Measurements from ENCODE around the gene MTAP.

Gene MTAP

DNA sequence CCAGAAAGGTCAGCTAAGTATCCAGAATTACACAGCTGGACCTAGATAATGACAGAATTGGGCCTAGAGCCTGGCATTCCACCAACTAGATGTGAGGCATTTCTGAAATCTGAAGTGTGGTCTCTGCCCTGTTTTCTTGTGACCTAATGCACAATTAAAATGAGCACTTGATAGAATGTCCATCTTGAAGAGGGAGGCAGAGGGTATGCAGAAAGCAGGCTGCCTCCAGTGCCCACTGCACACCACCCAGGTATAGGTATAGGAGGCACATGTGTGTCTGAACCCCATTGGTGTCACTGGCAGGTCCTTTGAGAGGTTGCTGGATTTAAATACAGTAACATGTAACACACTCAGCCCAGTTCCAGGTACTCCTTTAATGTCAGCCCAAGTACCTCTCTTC lies 2.4 kb downstream of the MTAP start:
- DNase-seq (ENCODE audit: low spot score): no peak

DNA sequence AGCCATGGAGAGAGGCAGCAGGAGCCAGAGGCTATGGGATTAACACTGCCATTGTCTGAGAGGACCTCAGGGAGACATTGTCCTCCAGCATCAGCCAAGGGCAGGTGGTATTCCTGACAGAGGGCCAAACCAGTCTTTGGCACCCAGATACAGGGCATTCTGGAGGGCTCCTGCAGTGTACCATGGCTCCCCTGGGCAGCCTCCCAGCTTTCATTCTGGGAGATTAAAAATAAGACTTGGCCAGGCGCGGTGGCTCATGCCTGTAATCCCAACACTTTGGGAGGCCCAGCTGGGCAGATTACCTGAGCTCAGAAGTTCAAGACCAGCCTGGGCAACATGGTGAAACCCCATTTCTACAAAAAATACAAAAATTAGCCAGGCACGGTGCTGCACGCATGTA lies 4.2 kb downstream of the MTAP start:
- DNase-seq (ENCODE audit: low spot score): no peak

- no peak for DNase-seq (ENCODE audit: low spot score)
Observed at GRCh38 chr9:21810388-21810787, 8.0 kb downstream of the MTAP start.

DNA sequence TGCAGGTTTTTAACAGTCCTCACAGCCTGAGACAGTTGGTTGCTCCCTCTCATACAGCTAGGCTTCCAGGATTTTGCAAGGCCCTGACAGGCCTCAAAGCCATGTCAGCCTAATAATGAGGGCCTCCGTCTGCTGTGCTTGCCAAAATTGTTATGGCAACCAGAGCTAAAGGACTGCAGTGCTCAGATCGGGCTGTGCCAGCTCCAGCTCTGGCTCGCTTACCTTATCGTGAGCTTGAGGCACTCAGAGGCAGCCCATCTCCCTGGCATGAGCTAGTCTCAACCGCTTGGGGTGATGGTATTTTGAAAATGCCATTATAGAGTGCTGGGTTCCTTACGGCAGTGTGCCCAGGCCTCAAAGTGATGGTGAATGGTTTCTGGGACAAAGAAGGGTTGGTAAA lies 8.4 kb downstream of the MTAP start:
- no peak for DNase-seq (ENCODE audit: low spot score)

- no peak for DNase-seq (ENCODE audit: low spot score)
Observed at GRCh38 chr9:21811914-21812313, 9.5 kb downstream of the MTAP start.

GRCh38 chr9:21812415-21812814 lies 10.0 kb downstream of the MTAP start:
- DNase-seq (ENCODE audit: low spot score): no peak

DNA sequence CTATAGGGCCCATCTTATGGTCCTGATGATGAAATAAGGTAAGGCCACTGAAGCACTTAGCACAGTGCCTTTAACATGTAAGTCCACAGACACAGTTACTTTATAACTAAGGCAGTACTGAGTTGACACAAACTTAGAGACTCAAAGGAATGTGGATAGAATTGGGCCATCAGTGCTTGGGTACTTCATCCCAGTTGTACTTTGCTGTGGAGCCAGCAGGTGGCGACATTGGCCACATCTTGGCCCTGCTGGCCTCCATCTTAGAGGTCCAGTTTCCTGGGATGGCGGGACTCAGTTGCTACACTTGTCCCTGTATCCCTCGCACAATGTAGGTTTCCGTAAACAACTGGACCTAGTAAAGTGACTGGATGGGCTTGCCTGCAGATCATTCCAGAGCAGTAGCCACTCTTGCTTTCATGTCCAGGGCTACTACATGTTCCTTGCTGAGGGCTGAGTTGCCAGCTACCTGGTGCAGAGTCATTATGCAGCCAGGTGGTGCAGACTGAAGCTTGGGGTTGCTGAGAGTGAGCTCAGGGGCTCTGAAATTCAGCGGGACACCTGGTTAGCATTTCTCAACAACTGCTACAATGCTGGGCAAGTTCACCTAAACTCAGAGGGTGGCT lies 10.6 kb downstream of the MTAP start:
- peak; percentile 54 for DNase-seq (ENCODE audit: low spot score)

DNA sequence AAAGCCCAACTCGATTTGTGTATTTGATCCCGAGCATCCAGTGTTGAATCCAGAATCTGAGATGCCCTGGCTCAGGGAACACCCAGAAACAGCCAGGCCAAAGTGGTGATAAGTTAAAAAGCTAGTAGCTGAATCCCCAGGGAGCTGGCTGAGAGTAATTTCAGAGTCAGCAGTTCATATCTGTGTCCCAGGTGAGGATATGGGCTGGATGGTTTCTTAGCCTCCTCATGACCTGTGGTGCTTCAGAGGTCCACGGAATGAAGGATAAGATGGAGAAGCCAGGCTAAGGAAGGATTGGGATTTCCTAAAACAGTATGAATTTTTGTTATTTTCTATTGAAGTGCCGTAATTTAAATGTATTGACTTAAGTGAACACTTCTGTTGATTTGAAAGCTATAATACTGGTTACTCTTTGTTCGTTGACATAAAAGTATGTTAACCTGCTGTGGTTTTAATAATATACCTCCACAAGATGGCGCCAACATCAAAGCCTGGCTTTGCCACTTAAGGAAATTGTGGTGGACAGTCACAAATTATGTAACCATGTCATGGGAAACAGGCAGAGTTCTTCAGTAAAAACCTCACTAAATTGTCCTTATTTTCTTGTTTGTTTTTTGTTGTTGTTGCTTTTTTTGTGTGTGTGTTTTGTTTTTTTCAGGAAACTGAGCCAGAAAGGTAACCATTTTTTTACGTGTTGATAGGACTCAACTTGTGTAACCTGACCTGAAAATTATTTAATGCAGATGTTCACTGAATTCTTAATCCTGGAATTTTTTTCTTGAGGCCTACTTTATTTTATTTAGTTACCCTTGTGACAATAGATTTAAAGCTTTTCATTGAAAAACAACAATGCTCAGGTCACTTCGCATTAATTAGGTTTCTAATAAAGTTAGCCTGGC lies 11.4 kb downstream of the MTAP start:
- DNase-seq (ENCODE audit: low spot score): peak; percentile 71

- DNase-seq (ENCODE audit: low spot score): no peak
Observed at GRCh38 chr9:21815643-21816042, 13.2 kb downstream of the MTAP start.

- no peak for DNase-seq (ENCODE audit: low spot score)
Observed at GRCh38 chr9:21817176-21817575, 14.7 kb downstream of the MTAP start.

GRCh38 chr9:21825637-21826036 lies 23.2 kb downstream of the MTAP start:
- no peak for DNase-seq (ENCODE audit: low spot score)

DNA sequence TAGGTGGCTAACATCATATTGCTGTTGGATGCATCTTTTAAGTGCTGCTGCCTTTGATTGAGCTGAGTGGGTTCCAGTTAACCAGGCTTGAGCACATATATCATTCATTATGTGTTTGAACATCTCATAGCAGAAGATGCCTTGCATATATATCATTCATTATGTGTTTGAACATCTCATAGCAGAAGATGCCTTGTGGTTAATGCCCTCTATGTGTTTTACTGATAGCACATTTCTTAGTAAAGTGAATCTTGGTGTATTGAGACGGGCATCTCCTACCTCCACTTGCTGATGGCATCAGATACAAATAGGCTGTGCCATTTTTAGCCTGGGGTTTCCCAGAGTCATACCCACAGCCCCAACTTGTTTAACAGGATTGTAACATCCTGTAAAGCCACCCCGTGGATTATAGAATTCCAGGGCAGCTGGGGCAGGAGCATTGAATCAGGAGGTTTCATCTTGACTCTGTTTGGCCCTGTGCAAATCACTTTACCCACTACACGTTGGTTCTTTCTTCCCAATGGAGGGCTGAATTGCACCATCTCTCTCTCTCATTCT lies 26.5 kb downstream of the MTAP start:
- DNase-seq (ENCODE audit: low spot score): no peak

DNA sequence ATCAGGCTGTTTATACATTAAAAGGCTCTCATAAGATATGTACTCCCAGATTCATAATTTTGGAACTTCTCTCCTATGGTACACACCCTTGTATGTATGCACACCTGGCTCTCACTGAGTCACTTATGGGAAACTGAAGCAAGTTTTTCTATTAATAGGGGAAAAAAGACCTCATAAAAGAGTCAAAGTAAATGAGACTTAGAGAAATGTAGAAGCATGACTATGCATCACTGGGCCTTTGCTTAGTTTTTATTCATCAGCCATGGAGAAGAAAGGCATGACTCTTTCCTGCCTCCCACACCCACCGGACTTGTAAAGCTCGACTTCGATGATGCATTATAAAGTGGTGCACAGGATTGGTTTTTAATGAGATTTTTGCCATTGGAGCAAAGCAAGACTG lies 28.2 kb downstream of the MTAP start:
- DNase-seq (ENCODE audit: low spot score): no peak

DNA sequence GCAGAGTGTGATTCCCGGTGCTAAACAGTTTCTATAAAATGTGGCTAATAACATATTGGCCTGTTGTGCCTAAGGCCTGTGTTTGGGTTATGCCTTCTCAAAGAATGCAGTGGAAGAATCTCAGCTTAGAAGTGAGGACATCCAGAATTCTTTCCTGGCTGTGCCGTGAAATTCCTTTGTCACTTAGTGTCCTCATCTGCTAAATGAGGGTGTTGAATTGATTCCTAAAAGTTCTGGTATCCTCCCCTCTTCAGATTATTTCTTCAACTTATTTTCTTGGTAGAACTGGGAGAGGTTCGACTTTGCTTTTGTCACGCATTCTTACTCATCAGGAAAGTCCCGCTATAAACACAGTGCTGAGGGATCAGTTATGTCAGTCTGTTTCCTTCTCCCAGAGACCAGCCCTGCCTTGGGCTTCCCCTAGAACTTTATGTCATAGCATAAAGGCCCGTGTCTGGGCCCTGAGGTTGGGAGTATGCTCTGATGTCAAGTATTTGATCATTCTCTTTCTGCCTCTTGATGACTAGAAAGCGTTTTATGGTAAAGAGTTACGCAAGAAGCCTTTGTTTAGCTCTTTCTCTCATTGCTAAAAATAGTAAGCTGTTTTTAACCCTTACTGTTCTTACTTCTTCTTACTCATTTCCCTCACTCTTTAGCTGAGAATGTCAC lies 29.5 kb downstream of the MTAP start:
- DNase-seq (ENCODE audit: low spot score): no peak

- no peak for DNase-seq (ENCODE audit: low spot score)
Observed at GRCh38 chr9:21833090-21833801, 30.8 kb downstream of the MTAP start.

DNA sequence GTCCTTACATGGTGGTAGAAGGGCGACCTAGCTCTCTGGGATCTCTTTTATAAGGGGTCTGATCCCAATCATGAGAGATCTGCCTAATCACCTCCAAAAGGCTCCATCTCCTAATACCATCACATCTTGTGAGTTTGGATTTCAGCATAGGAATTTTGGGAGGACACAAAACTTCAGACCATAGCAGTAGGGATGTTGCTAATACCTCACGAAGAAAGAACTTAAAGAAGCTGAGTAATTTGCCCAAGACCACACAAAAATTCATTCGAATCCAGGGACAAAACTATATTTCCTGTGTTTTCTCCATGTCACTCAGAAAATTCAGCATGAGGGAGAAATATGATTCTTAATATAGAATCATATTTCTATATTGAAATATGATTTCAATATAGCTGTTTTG lies 32.7 kb downstream of the MTAP start:
- no peak for DNase-seq (ENCODE audit: low spot score)

DNA sequence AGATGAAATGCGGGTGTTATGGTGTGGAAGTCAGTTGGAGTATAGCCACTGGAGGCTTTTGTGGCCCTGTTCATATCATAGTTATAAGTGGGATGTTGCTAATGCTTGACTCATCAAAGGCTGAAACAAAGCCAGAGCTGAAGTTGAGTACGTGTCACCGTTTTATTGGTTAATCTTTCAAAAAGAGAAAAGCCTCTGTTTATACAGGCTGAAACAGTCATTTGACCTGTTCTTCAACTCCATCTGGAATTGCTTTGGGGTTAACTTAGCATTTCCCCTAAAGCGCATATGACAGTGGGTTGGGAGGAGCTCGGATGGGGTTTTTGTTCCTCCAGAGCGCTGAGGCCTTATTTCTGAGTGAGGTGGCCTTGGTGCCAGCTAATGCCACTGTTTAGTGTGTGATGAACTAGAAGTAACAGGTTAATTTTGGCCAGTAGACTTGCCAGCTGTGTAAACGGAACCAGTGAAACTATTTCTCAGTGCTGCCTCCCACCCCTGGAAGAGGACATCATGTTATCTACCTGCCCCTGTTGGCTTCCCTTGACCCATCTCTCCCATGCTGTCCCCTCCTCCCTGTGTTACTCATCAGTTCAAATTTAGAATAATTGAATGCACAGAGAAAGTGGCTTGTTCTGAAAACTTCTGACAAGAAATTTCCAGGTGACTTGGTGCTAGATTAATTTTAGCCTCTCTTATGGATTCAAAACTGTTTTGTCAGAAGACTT lies 34.2 kb downstream of the MTAP start:
- DNase-seq (ENCODE audit: low spot score): peak; percentile 4

DNA sequence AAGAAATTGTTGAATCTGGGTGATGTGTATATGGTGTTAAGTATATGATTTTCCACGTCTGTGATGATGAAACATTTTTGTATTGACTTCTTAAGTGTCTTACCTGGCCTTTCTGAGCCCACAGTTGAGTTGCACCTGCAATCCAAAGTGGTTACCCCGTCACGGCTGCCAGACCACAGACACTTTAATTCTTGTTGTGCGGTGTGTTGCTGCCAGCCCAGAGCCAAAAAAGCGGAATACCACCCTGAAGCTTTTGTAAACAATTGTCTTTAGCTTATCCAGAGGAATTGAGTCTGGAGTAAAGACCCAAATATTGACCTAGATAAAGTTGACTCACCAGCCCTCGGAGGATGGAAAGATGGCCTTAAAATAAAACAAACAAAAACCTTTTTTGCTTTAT lies 35.1 kb downstream of the MTAP start:
- no peak for DNase-seq (ENCODE audit: low spot score)

- DNase-seq (ENCODE audit: low spot score): no peak
Observed at GRCh38 chr9:21840647-21841046, 38.2 kb downstream of the MTAP start.

DNA sequence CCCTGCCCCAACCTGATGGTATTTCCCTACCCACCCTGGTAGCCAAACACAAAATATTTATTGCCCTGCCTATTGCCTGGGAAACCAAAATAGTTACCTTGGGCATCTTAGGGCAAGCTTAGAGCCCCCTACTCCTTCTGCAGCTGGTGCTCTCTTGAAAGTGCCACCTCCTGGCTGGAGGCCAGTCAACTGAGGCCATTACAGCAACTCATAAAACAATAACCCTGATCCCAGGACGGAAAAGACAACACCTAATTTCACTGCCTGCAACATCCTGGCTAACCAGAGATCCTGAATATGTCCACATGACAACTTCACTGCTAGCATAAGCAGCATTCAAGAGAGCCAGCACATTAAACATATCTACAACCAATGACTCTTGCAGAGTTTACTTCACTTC lies 38.7 kb downstream of the MTAP start:
- no peak for DNase-seq (ENCODE audit: low spot score)

DNA sequence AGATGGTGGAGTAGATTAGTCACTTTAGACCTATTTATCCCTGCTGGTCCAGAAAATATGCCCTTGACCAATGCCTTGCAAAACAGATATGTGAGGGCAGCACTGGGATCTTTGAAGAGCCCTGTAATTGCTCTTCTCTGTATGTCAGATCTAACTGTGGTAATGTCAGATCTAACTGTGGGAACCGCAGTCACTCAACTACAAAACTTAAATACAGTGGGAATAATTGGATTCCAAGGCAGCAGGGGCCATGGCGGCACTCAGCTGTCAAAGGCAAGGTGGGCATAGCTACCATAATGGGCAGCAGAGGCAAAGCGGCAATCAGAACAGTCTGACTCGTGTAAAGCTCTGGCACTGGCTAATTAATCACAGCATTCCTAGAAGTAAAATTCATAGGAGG lies 46.2 kb downstream of the MTAP start:
- no peak for DNase-seq (ENCODE audit: low spot score)

GRCh38 chr9:21852754-21853153 lies 50.3 kb downstream of the MTAP start:
- no peak for DNase-seq (ENCODE audit: low spot score)

All from SW480 (cell line).